ENCODE measurements around the gene B9D2.
A peak's percentile ranks its signal among the peaks of the same experiment; 100 is the strongest.

The B9D2 gene

DNA sequence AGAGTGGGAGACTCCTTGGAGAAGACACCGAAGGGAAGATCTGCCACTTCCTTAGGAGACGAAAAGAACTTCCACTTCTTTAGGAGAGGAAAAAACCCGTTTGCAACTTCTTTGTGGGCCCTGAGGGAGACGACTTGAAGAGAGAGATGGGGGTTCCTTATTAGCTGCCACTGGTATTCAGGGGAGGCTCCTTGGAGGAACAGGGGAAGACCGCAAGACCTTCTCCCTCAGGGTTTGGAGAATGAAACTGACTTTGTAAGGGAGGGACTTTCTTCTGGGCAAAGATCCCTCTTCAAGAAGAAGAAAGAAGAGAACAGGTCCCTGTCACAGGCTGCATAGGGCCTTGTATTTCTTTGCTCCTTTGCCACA lies 34.1 kb upstream of the B9D2 start:
- no peak for DNase-seq
- no peak for TF ChIP-seq CTCF (IDR thresholded peaks at IDR 0.05; ENCODE audit: borderline replicate concordance, extremely low read depth, low read length, poor library complexity, severe bottlenecking)

GRCh38 chr19:41397086-41398049 lies 33.4 kb upstream of the B9D2 start, which contains the start of the genes BCKDHA and EXOSC5:
TSS of gene BCKDHA (plus strand) at chr19:41397818. CDS start at chr19:41397828, 10 bp downstream.
TSS of gene EXOSC5 (minus strand) at chr19:41397359. CDS start at chr19:41397328, 31 bp downstream.
- Histone ChIP-seq H3K4me1 (ENCODE audit: insufficient read depth, low read length) (peaks cover 33% of the 10 kb centered on the region), H4K20me1 (ENCODE audit: insufficient read depth, low read length) (peaks cover 4% of the 10 kb centered on the region; the same call in 1 of the 2 replicates), H3K4me3 (ENCODE audit: low read depth in 1 of 2, low read length in 2 of 2) (peak within 1 kb of the TSS; percentile 82 to 85), H3K9me3 (ENCODE audit: insufficient read depth, low read length, severe bottlenecking) (no peaks in the 10 kb centered on the region), H3K79me2 (ENCODE audit: insufficient read depth, low read length) (peaks cover 64% of the 10 kb centered on the region), H3K9ac (ENCODE audit: low read depth, low read length) (peak within 1 kb of the TSS; percentile 75), H3K36me3 (ENCODE audit: insufficient read depth, low read length) (peaks cover 5% of the 10 kb centered on the region; the same call in 1 of the 2 replicates), H3K4me2 (ENCODE audit: insufficient read depth, low read length) (peak within 1 kb of the TSS; percentile 93), H3K27ac (ENCODE audit: low read length) (peak within 1 kb of the TSS; percentile 93), H2AFZ (ENCODE audit: low read depth, low read length) (peak within 1 kb of the TSS; percentile 89), H3K27me3 (ENCODE audit: insufficient read depth, low read length, poor library complexity) (no peaks in the 10 kb centered on the region)
- no peak for TF ChIP-seq CTCF (IDR thresholded peaks at IDR 0.05; ENCODE audit: borderline replicate concordance, extremely low read depth, low read length, poor library complexity, severe bottlenecking)
- TF ChIP-seq EZH2 (IDR thresholded peaks at IDR 0.05; ENCODE audit: borderline replicate concordance, low read depth, low read length, severe bottlenecking): no peak
- DNase-seq (peak; percentile 99), ATAC-seq (ENCODE audit: insufficient read depth, low read depth) (peak; percentile 99)

More for the DNA sequence above, 34.1 kb upstream of the B9D2 start:
- Histone ChIP-seq H3K4me2 (ENCODE audit: insufficient read depth, low read length) (peak overlapping the region; percentile 93), H3K4me3 (ENCODE audit: low read depth in 1 of 2, low read length in 2 of 2) (peak overlapping the region; percentile 71 to 82), H3K79me2 (ENCODE audit: insufficient read depth, low read length) (peaks cover 64% of the 10 kb centered on the region), H4K20me1 (ENCODE audit: insufficient read depth, low read length) (no peaks in the 10 kb centered on the region), H3K4me1 (ENCODE audit: insufficient read depth, low read length) (peaks cover 33% of the 10 kb centered on the region), H3K27ac (ENCODE audit: low read length) (peak overlapping the region; percentile 93), H3K27me3 (ENCODE audit: insufficient read depth, low read length, poor library complexity) (no peaks in the 10 kb centered on the region), H3K9me3 (ENCODE audit: insufficient read depth, low read length, severe bottlenecking) (no peaks in the 10 kb centered on the region), H2AFZ (ENCODE audit: low read depth, low read length) (peak overlapping the region; percentile 73), H3K9ac (ENCODE audit: low read depth, low read length) (peak overlapping the region; percentile 75), H3K36me3 (ENCODE audit: insufficient read depth, low read length) (peaks cover 2% of the 10 kb centered on the region; the same call in 1 of the 2 replicates)
- ATAC-seq (ENCODE audit: insufficient read depth, low read depth): no peak

DNA sequence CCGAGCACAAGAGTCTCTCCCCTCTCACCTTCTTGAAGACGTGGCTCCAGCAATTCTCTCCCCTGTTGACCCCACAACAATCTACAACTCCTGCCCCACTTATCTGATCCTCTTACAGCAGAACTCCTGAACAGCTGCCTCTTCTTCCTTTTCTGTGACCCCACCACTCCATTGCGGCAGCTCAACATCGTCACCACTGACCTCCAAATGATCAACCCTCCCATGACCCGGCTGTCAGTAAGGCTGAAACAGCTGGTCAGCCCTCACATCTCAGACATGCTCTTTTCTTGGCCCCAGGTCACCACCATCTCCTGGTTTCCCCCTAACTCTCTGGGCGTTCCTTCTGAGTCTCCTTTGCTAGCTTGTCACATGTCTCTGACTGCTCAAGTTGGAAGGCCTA lies 31.4 kb upstream of the B9D2 start:
- H2AFZ ChIP-seq (ENCODE audit: low read depth, low read length): no peak overlapping the region
- H4K20me1 ChIP-seq (ENCODE audit: insufficient read depth, low read length): peaks cover 7% of the 10 kb centered on the region; the same call in 1 of the 2 replicates
- H3K36me3 ChIP-seq (ENCODE audit: insufficient read depth, low read length): peaks cover 23% of the 10 kb centered on the region
- no peaks in the 10 kb centered on the region for H3K27me3 ChIP-seq (ENCODE audit: insufficient read depth, low read length, poor library complexity)
- peak overlapping the region in 1 of 2 experiments; percentile 85; a peak in 1 of 4 replicates for H3K4me3 ChIP-seq (ENCODE audit: low read depth in 1 of 2, low read length in 2 of 2)
- no peak overlapping the region for H3K9ac ChIP-seq (ENCODE audit: low read depth, low read length)
- H3K4me1 ChIP-seq (ENCODE audit: insufficient read depth, low read length): peaks cover 33% of the 10 kb centered on the region
- TF ChIP-seq CTCF (IDR thresholded peaks at IDR 0.05; ENCODE audit: borderline replicate concordance, extremely low read depth, low read length, poor library complexity, severe bottlenecking) (no peak), EZH2 (IDR thresholded peaks at IDR 0.05; ENCODE audit: borderline replicate concordance, low read depth, low read length, severe bottlenecking) (no peak)
- H3K9me3 ChIP-seq (ENCODE audit: insufficient read depth, low read length, severe bottlenecking): no peaks in the 10 kb centered on the region
- DNase-seq: no peak
- peak overlapping the region; percentile 93 for H3K4me2 ChIP-seq (ENCODE audit: insufficient read depth, low read length)
- no peak for ATAC-seq (ENCODE audit: insufficient read depth, low read depth)
- no peak overlapping the region for H3K27ac ChIP-seq (ENCODE audit: low read length)
- H3K79me2 ChIP-seq (ENCODE audit: insufficient read depth, low read length): peaks cover 56% of the 10 kb centered on the region
